ENCODE measurements around the gene PTP4A1.
A peak's percentile ranks its signal among the peaks of the same experiment; 100 is the strongest.

PTP4A1 gene

DNA sequence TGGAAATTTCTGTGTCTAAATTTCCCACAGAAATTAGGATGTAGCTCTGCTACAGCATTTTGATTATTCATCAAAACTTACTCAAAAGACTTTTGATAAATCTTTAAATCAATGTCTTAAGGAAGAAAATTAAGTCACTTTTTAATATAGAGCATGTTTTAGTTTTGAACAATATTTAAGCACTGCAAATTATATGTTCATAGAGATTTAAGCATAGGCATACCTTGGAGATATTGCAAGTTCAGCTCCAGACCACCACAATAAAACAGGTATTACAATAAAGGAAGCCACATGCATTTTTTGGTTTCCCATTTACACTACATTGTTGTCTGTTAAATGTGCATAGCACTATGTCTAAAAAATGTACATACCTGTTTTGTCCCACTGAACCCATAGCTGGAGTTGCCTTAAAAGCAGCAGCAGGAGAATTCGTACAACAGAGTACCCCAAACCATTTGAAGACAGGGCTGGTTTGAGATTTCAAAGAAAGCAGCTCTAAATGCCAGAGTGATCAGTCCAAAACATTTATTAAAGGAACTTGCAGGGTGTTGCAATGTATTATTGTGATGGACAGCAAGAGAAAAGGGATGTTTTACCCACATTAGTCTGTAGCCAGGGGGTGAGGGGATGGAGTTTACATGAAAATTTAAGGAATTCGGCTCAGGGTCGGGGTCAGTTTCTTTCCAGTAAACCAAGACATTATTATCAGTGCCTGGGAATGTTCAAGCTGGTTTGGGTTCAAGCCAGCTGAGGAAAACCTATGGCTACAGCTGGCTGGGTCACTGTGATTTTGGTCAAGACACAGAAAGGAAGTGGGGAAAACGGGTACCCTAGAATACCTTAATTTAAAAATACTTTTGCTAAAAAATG, 6.3 kb upstream of the PTP4A1 start:
- H3K4me3 ChIP-seq (ENCODE audit: low read depth, low read length) = no peak overlapping the region
- TF ChIP-seq, protein P1, sequence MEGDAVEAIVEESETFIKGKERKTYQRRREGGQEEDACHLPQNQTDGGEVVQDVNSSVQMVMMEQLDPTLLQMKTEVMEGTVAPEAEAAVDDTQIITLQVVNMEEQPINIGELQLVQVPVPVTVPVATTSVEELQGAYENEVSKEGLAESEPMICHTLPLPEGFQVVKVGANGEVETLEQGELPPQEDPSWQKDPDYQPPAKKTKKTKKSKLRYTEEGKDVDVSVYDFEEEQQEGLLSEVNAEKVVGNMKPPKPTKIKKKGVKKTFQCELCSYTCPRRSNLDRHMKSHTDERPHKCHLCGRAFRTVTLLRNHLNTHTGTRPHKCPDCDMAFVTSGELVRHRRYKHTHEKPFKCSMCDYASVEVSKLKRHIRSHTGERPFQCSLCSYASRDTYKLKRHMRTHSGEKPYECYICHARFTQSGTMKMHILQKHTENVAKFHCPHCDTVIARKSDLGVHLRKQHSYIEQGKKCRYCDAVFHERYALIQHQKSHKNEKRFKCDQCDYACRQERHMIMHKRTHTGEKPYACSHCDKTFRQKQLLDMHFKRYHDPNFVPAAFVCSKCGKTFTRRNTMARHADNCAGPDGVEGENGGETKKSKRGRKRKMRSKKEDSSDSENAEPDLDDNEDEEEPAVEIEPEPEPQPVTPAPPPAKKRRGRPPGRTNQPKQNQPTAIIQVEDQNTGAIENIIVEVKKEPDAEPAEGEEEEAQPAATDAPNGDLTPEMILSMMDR (conservative IDR thresholded peaks at IDR 0.05; ENCODE audit: low read depth, low read length) = no peak
- DNase-seq (ENCODE audit: low read depth) = peak; percentile 85

DNA sequence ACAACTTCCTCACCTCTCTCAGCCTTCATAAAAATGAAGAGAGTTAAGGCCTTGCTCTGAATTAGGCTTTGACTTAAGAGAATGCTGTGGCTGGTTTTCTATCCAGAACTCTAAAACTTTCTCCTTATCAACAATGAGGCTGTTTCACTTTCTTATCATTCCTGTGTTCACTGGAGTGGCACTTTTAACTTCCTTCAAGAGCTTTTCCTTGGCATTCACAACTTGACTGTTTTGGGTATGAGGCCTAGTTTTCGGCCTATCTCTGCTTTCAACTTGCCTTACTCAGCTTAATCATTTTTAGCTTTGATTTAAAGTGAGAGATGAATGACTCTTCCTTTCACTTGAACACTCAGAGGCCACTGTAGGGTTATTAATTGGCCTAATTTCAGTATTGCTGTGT, 4.3 kb upstream of the PTP4A1 start:
- no peak for DNase-seq (ENCODE audit: low read depth)
- H3K4me3 ChIP-seq (ENCODE audit: low read depth, low read length) = no peak overlapping the region
- TF ChIP-seq, protein P1 (conservative IDR thresholded peaks at IDR 0.05; ENCODE audit: low read depth, low read length) = no peak

DNA sequence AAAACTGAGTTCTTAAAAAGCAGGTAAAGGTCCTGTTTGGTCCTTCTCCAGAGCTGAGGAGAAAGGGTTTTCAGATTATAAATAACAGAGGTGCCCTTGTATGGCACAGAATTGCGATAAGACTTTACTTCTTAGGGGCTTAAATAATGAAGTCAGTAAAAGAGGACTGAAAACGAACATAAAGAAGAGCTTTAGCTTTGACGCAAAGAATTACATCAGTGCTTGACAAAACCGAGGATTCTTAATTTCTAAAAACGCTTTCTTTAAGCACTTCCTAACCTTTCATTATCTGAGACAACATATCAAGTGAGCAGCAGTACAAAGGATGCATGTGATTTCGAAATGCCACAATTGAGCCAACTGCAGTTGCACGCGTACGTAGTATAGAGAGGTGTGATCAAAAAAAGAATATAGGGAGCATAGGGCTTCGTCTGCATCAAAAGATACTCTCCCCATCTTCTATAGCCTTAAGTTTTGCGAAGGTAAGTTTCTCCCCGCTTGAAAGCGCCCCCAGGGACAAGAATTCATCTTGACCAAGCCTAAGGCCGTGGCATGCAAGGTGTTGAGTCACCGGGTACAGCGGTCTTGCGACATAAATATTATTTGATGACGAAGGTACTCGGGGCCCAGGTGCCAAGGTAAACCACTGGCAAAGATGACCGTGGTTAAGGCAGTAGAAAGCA, 778 bp upstream of the PTP4A1 start:
- peak; percentile 75 for DNase-seq (ENCODE audit: low read depth)
- peak overlapping the region; percentile 62 for H3K4me3 ChIP-seq (ENCODE audit: low read depth, low read length)
- TF ChIP-seq, protein P1 (conservative IDR thresholded peaks at IDR 0.05; ENCODE audit: low read depth, low read length) = peak; percentile 25

DNA sequence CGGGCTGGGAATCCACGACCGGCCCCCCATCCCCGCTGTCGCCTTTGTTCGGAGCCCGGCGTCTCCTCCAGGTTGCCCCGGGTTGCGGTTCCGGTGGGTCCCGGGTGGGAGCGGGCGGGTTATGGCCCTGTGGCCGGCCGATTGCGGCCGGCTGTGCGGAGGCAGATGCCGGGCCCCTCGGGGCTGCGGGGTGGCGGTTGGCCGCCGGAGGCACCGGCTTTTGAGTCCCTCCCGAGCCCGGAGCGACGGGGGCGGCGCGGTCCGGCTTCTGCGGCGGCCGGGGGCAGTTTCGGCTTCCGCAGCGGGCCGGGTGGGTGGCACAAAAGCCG, 431 bp downstream of the PTP4A1 start:
- DNase-seq (ENCODE audit: low read depth) = no peak
- TF ChIP-seq, protein P1 (conservative IDR thresholded peaks at IDR 0.05; ENCODE audit: low read depth, low read length) = no peak
- H3K4me3 ChIP-seq (ENCODE audit: low read depth, low read length) = peak overlapping the region; percentile 75

DNA sequence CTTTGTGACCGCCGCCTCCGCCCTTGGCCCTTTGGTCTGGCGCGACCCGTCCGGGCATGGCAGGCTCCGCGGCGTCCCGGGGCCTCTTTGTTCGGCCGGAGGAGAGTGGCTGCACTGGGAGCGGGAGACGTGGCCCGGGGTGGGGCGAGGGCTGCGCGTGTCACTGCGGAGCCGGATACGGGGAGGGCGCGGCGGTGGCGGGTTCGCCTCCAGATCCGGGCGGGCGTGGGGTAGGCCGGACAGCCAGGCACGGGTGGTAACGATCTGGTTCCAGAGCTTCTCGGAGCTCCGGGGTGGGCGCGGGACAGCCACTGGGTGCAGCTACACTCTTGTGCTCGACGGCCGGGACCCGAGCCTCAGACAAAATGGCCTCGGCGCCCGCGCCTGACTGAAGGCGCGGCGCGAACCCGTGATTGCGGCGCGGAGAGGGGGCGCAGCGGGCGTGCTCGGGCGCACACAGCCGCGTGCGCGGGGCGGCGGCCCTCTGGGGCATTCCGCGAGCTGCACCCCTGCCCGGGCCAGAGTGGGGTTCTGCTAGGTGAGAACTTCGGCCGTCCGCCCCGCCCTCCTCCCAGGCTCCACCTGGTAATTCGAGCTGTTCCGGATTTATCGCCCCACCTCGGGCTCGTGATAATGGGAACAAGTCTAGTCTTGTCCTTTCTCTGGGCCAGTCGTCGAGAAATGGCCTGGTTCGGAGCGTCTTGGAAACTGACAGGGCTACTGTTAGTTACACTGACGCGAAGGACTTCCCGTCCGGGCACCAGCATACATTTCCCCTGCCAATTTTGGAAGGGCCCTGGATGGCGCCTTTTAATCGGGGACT, 1.0 kb downstream of the PTP4A1 start:
- H3K4me3 ChIP-seq (ENCODE audit: low read depth, low read length) = peak overlapping the region; percentile 75
- TF ChIP-seq, protein P1 (conservative IDR thresholded peaks at IDR 0.05; ENCODE audit: low read depth, low read length) = no peak
- DNase-seq (ENCODE audit: low read depth) = peak; percentile 81

DNA sequence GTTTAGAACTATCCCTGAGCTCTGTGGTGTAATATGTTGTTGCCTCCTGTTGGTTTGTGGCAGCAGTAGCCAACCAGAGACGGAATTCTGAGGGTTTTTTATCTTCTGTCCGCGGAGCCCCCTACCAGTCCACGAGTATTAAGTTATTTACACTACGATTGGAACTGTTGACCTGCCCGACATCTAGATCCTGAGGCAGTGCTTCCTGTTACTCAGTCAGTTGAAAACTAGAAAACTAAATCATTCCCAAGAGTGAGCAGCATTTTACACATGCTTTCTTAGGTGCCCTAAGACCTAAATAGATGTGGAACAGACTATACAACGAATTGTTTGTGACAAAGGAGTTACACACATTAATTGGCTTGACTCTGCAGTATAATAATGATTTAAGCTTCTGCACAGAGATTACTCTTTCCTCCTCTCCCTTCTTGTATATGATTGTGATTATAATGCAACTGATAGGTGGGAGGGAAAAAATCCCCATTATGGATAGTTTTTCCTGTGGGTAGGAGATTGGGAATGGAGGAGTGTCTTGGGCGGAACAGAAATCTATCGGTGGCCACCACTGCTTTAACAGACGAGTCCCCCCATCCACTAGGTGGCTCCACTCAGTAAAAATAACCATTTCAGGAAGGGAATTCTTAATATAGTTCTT, 1.7 kb downstream of the PTP4A1 start:
- TF ChIP-seq, protein P1 (conservative IDR thresholded peaks at IDR 0.05; ENCODE audit: low read depth, low read length) = peak; percentile 76
- peak; percentile 78 for DNase-seq (ENCODE audit: low read depth)
- H3K4me3 ChIP-seq (ENCODE audit: low read depth, low read length) = peak overlapping the region; percentile 75

Data from choroid plexus epithelial cell (primary cell).